ENCODE data around the gene PPIA. TPM values are rescaled to one million over a fixed set of nuclear protein-coding genes. Genes with fewer than 3 reads are reported as not detected.
A peak's percentile ranks its signal among the peaks of the same experiment; 100 is the strongest.
"Not testable (repeated sequence)": the region's sequence is repeated elsewhere in the genome, so short reads cannot be mapped to it uniquely, and the experiment has no call there.

The PPIA gene
- total RNA-seq, 2 experiments from 2014 or later = 2,573 to 2,935 TPM

DNA sequence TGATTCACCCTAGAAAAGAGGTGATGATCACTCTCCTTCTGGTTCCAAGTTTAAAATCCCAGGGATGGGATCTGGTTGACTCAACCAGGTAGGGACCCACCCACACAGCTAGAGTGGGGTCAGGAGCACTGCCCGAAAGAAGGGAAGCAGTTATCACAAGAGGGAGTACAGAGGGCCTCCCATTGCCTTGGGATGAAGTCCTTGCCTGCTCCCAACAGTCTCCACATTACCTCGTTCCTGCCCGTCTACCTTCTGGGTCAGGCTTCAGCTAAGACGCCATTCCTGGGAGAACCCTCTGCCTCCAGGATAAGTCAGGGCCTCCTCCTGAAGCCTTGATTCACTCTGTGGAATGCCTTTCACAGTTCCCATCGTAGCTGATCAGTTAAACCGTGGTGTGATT, 24.0 kb upstream of the PPIA start:
- H3K9me2 ChIP-seq (ENCODE audit: insufficient read depth, low read length) = no peaks in the 10 kb centered on the region
- no peaks in the 10 kb centered on the region for H3K4me1 ChIP-seq (ENCODE audit: insufficient read depth, low read length, poor library complexity, severe bottlenecking)
- intact Hi-C loops (cut with micrococcal nuclease; ENCODE audit: unreplicated experiment) = no loop called here
- TF ChIP-seq EZH2phosphoT487 (IDR thresholded peaks at IDR 0.05; ENCODE audit: borderline replicate concordance, low read depth, low read length) = no peak
- TF ChIP-seq, protein P1, sequence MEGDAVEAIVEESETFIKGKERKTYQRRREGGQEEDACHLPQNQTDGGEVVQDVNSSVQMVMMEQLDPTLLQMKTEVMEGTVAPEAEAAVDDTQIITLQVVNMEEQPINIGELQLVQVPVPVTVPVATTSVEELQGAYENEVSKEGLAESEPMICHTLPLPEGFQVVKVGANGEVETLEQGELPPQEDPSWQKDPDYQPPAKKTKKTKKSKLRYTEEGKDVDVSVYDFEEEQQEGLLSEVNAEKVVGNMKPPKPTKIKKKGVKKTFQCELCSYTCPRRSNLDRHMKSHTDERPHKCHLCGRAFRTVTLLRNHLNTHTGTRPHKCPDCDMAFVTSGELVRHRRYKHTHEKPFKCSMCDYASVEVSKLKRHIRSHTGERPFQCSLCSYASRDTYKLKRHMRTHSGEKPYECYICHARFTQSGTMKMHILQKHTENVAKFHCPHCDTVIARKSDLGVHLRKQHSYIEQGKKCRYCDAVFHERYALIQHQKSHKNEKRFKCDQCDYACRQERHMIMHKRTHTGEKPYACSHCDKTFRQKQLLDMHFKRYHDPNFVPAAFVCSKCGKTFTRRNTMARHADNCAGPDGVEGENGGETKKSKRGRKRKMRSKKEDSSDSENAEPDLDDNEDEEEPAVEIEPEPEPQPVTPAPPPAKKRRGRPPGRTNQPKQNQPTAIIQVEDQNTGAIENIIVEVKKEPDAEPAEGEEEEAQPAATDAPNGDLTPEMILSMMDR (conservative IDR thresholded peaks at IDR 0.05; ENCODE audit: low read length) = no peak
- H3K9me3 ChIP-seq (ENCODE audit: low read length) = no peaks in the 10 kb centered on the region
- H3K4me2 ChIP-seq (ENCODE audit: low read length) = no peak overlapping the region
- no peak overlapping the region for H2AFZ ChIP-seq (ENCODE audit: low read length)
- CTCF ChIA-PET (ENCODE audit: unreplicated experiment) = no interaction called here
- no TSS peak for BruUV-seq (replicated peaks)
- no peak overlapping the region for H3K27ac ChIP-seq (ENCODE audit: low read depth, low read length, poor library complexity, severe bottlenecking)
- H3K36me3 ChIP-seq (ENCODE audit: insufficient read depth, low read length) = peaks cover 5% of the 10 kb centered on the region; the same call in 1 of the 2 replicates
- no peak for DNase-seq (ENCODE audit: low spot score)
- POLR2A ChIA-PET = interaction anchor here (0.9 kb wide), 1 partner anchor 8 kb away, joined by 3 read pairs; no protein-coding TSS in a partner anchor
- no peaks in the 10 kb centered on the region for H4K20me1 ChIP-seq (ENCODE audit: insufficient read depth, low read length)
- H3K79me2 ChIP-seq (ENCODE audit: insufficient read depth, low read depth, low read length) = no peaks in the 10 kb centered on the region
- H3K4me3 ChIP-seq (ENCODE audit: low read depth, low read length, poor library complexity, severe bottlenecking) = no peak overlapping the region

DNA sequence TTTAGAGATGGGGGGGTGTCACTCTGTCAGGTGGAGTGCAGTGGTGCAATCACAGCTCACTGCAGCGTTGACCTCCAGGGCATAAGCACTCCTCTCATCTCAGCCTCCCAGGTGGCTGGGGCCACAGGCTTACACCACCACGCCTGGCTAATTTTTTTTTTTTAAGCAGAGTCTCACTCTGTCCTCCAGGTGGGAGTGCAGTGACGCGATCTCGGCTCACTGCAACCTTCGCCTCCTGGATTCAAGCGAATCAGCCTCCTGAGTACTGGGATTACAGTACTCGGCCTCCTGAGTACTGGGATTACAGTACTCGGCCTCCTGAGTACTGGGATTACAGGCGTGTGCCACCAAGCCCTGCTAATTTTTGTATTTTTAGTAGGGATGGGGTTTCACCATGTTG, 23.6 kb upstream of the PPIA start:
- ChIA-PET POLR2A (no interaction called here), CTCF (ENCODE audit: unreplicated experiment) (no interaction called here)
- Histone ChIP-seq H3K27ac (ENCODE audit: low read depth, low read length, poor library complexity, severe bottlenecking) (no peak overlapping the region), H3K4me1 (ENCODE audit: insufficient read depth, low read length, poor library complexity, severe bottlenecking) (no peaks in the 10 kb centered on the region), H3K36me3 (ENCODE audit: insufficient read depth, low read length) (peaks cover under 1% of the 10 kb centered on the region; the same call in 1 of the 2 replicates), H3K4me3 (ENCODE audit: low read depth, low read length, poor library complexity, severe bottlenecking) (no peak overlapping the region), H3K9me2 (ENCODE audit: insufficient read depth, low read length) (no peaks in the 10 kb centered on the region), H3K79me2 (ENCODE audit: insufficient read depth, low read depth, low read length) (no peaks in the 10 kb centered on the region), H3K4me2 (ENCODE audit: low read length) (no peak overlapping the region), H2AFZ (ENCODE audit: low read length) (no peak overlapping the region), H3K9me3 (ENCODE audit: low read length) (no peaks in the 10 kb centered on the region), H4K20me1 (ENCODE audit: insufficient read depth, low read length) (no peaks in the 10 kb centered on the region)
- TF ChIP-seq, protein P1 (conservative IDR thresholded peaks at IDR 0.05; ENCODE audit: low read length) = 0 out of 2 replicates have a peak, but pooled peaks have one; percentile 20
- TF ChIP-seq EZH2phosphoT487 (IDR thresholded peaks at IDR 0.05; ENCODE audit: borderline replicate concordance, low read depth, low read length) = no peak
- intact Hi-C loops (cut with micrococcal nuclease; ENCODE audit: unreplicated experiment) = no loop called here
- BruUV-seq (replicated peaks) = no TSS peak
- peak; percentile 40 for DNase-seq (ENCODE audit: low spot score)

DNA sequence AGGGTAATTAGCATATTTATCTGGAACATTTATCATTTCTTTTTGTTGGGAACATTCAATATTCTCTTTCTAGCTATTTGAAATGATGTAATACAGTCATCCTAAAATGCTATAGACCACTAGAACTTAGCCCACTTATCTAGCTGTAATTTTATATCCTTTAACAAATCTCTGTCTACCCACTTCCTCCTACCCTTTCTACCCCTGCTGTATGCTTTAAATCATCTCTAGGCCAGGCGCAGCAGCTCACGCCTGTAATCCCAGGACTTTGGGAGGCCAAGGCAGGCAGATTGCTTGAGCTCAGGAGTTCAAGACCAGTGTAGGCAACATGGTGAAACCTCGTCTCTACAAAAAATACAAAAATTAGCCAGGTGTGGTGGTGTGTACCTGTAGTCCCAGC, 22.0 kb upstream of the PPIA start:
- H3K9me3 ChIP-seq (ENCODE audit: low read length); H3K4me1 ChIP-seq (ENCODE audit: insufficient read depth, low read length, poor library complexity, severe bottlenecking); H3K79me2 ChIP-seq (ENCODE audit: insufficient read depth, low read depth, low read length); CTCF ChIA-PET (ENCODE audit: unreplicated experiment); H3K9me2 ChIP-seq (ENCODE audit: insufficient read depth, low read length); H2AFZ ChIP-seq (ENCODE audit: low read length); DNase-seq (ENCODE audit: low spot score); H3K36me3 ChIP-seq (ENCODE audit: insufficient read depth, low read length); BruUV-seq (replicated peaks); H3K4me2 ChIP-seq (ENCODE audit: low read length); H3K27ac ChIP-seq (ENCODE audit: low read depth, low read length, poor library complexity, severe bottlenecking); intact Hi-C loops (cut with micrococcal nuclease; ENCODE audit: unreplicated experiment); H3K4me3 ChIP-seq (ENCODE audit: low read depth, low read length, poor library complexity, severe bottlenecking); H4K20me1 ChIP-seq (ENCODE audit: insufficient read depth, low read length): not testable (repeated sequence)
- POLR2A ChIA-PET = interaction anchor here (0.6 to 1.2 kb wide), 3 partner anchors 9 to 21 kb away, joined by 3 read pairs; no protein-coding TSS in a partner anchor
